ENCODE data around the gene RIOK2.
A peak's percentile ranks its signal among the peaks of the same experiment; 100 is the strongest.
"Not testable (repeated sequence)": the region's sequence is repeated elsewhere in the genome, so short reads cannot be mapped to it uniquely, and the experiment has no call there.

The RIOK2 gene

GRCh38 chr5:97183100-97183929, at the start of gene RIOK2:
TSS of gene RIOK2 (minus strand) at chr5:97183247. CDS start at chr5:97183191, 56 bp downstream.
- DNase-seq = peak; percentile 96

GRCh38 chr5:97231025-97231636, 48.1 kb upstream of the RIOK2 start:
- DNase-seq = peak; percentile 21

DNA sequence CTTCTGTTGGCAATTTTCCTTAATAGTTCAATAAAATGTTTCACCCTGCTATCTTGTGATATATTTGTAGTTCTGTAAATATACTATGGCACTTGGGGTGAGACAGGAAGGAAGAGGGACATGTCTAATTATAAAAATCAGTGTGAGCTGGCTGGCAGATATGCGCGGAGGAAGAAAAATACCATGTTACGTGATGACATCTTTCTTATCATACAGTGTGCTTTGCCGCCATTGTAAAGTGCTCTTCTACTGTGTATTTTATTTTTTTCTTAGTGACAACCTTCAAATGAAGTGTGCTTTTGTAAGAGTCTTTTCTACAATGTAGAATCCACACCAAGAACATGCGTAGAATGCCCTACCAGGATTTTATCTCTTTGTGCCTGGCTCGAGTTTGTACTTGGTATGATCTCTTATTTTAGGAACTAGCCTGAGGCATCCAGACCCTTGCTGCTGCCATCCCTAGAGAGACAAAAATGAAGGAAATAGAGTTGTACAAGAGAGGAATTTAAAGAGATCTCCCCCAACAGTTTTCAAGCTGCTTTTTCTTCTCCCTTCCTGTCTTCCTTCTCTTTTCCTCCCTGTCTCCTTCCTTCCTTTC, 46.7 kb upstream of the RIOK2 start:
- DNase-seq = no peak

GRCh38 chr5:97229196-97229595, 46.1 kb upstream of the RIOK2 start:
- no peak for DNase-seq

DNA sequence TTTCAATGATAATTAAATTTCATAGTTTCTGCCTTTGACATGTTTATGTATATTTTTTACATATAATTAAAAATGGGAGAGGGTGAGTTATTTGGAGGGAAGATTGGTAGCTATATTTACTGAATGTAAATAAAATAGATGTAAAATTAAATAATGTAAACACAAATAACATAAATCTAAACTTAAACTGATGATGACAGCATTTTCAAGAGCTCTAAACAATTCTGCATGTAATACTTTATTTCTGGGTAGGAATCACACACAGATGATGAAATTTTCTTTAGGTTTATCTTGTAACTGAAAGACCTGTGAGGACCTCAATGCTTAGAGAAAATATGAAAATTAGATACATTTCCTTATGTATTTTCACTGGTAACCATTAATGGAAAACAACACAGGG, 42.2 kb upstream of the RIOK2 start:
- DNase-seq = no peak

DNA sequence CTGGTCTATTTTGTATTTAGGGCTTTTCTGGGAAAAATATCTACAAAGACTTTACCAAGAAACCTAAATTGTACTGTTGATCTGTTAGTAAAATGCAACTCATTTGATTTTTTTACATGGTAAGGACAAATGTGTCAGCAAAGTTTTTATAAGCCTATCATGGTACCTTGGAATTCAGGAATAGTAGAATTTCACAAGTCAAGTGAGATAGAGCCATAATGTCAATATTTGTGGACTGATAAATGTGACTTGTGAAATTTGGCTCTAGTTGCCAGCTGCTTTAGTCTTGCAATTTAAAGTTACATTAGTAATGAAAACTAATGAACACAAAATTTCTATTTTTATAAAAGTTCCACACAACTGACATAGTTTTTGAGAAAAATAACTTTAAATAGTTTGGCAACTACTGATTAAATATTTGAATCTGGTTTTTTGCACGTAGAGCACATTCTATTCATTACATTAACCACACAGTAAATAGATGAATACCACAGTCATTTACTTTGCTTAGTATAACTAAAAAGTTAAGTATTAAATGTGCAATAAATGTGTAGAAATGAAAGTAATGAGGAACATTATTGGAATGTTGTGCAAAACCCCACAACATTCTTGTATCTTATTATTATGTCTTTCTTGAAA, 41.2 kb upstream of the RIOK2 start:
- DNase-seq = no peak

GRCh38 chr5:97223596-97223995, 40.5 kb upstream of the RIOK2 start:
- no peak for DNase-seq

DNA sequence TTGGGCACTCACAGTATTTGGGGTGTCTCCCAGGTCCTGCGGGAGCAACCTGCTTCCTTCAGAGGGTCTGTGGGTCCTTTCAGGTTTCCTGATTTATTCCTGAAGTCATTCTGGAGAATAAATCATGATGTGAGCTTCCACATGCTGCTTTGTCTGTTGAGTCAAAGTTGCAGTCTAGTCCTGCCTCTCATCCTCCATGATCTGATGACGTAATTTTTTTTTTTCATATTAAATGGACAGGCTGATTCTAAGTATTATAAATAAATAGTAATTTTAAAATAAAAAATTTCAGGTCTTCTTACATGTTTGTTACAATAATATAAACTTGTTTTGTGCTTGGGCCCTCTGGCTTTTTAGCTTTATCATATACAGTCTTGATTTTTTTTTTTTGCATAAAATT, 26.3 kb upstream of the RIOK2 start:
- DNase-seq = no peak

- DNase-seq = no peak
These were observed 25.7 kb upstream of the RIOK2 start for GRCh38 chr5:97208714-97209113.

DNA sequence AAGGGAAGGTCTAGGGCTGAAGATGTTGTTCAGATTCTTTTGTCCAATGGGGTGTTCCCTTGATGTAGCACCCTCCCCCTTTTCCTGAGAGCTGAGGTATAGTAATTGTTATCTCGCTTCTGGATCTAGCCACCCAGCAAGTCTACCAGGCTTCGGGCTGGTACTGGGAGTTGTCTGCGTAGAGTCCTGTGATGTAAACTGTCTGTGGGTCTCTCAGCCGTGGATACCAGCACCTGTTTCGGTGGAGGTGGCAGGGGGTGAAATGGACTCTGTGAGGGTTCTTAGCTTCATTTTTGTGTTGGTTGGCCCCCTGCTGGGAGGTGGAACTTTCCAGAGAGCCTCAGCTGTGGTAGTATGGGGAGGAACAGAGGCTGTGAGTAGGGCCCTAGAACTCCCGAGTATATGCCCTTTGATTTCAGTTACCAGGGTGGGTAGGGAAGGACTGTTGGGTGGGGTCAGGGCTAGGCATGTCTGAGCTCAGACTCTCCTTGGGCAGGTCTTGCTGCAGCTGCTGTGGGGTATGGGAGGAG, 25.2 kb upstream of the RIOK2 start:
- DNase-seq = no peak

DNA sequence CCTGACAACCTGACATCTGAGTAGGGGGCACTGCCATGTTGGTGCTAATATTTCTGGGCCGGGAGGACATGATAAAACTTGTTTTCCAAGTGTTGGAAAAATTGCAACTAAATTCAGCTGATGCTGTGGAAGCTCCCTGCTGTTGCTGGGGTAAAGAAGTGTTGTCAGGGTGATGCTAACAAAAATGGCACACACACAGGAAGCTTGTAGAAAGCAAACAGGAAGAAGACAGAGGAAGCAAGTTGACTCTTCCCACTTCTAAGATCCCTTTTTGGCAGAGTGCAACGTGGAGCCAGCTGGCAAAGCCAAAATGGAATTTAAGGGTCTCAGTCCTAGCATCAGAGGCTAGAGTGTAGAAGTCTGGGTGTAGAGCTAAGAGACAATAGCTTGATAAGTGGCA, 11.3 kb upstream of the RIOK2 start:
- no peak for DNase-seq

DNA sequence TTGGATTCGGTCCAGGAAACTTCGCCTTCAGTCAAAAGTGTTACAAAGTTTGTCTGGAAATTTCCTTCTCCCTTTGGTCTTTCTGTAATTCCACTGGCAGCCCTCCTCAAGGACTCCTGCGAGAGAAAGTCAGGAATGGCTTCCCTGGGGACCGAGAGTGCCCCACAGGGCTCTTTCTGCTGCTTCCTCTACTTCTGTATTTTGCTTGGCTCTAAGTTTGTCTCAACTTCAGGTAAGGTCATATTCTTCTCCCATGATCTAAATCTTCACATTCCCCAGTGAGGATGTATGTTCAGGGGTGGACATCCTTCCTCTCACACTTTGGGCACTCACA, 10.3 kb upstream of the RIOK2 start:
- no peak for DNase-seq

DNA sequence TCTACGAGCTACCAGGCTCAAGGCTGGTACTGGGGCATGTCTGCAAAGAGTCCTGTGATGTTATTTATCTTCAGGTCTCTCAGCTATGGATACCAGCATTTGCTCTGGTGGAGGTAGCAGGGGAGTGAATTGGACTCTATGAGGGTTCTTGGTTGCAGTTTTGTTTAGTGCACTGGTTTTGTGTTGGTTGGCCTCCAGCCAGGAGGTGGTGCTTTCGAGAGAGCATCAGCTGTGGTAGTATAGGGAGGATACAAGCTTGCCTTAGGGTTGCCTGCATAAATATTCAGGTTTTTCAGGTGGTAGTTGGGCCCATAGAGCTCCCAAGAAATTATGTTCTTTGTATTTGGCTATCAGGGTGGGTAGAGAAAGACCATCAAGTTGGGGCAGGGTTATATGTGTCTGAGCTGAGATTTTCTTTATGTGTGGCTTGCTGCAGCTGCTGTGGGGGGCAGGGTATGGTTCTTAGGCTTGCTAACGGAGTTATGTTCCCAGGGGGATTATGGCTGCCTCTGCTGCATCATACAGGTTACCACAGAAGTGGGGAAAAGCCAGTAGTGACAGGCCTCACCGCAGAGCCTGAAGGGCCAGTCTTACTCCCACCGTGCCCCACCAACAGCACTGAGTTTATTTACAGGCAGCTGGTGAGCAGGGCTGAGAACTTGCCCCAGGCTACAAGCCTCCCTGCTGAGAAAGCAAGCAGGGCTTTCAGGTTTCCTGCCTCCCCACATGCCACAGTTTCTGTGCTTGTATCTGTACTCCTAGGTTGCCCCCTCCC, 9.7 kb upstream of the RIOK2 start:
- no peak for DNase-seq

DNA sequence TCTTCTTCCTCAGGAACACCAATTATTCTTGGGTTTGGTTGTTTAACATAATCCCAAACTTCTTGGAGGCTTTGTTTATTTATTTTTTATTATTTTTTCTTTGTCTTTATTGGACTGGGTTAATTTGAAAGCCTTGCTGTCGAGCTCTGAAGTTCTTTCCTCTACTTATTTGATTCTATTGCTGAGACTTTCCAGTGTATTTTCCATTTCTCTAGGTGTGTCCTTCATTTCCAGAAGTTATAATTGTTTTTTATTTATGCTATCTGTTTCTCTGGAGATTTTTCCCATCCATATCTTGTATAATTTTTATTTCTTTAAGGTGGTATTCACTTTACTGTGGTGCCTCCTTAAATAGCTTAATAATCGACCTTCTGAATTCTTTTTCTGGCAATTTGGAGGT, 8.8 kb upstream of the RIOK2 start:
- DNase-seq = no peak

DNA sequence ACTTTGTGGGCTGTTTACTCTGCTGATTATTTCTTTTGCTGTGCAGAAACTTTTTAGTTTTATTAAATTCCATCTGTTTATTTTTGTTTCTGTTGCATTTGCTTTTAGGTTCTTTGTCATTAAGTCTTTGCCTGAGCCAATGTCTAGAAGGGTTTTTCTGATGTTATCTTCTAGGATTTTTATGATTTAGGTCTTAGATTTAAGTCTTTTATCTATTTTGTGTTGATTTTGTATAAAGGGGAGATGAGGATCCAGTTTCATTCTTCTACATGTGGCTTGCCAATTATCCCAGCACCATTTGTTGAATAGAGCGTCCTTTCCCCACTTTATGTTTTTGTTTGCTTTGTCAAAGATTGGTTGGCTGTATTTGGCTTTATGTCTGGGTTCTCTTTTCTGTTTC, 6.5 kb upstream of the RIOK2 start:
- DNase-seq = not testable (repeated sequence)

DNA sequence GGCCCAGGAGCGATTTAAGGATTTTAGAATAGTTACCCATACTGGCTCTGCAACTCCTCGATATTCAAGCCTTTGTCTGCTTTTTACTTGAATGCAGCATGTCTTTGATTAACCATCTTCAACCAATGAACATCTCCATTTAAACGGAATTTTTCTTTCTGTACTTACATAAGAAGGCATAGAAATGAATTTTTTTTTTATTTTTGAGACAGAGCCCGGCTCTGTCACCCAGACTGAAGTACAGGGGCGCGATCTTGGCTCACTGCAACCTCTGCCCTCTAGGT, 825 bp upstream of the RIOK2 start:
- DNase-seq = no peak

- no peak for DNase-seq
These were observed 412 bp downstream of the RIOK2 start for GRCh38 chr5:97182571-97183099.

DNA sequence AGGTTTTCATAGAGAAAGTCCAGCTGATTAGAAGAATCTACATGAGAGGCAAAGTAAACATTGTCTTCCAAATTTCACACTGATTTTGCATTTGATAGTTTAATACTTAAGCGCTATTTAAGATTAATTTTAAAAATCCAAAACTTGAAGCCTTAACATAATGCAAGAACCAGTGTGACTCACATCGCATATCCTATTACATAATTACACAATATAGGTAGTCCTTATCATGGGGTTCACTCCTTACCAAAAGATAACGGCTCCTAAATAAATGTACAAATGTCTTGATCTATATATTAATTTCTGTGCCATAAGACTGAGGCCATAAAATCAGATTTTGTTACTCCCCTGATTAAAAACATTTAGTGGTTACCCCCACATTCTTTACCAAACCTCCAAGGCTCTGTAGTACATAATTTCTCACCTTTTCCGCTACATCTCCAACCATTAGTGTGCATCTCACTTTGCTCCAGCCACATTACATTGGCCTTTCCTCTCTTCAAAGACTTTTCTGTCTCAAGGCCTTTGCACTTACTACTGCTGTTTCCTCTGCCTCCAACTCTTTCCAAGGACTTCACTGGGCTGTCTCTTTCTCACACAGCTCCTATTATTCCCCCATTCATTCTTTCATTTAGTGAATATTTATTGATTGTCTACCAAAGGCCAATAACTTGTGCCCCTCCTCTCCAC, 1.0 kb downstream of the RIOK2 start:
- no peak for DNase-seq

DNA sequence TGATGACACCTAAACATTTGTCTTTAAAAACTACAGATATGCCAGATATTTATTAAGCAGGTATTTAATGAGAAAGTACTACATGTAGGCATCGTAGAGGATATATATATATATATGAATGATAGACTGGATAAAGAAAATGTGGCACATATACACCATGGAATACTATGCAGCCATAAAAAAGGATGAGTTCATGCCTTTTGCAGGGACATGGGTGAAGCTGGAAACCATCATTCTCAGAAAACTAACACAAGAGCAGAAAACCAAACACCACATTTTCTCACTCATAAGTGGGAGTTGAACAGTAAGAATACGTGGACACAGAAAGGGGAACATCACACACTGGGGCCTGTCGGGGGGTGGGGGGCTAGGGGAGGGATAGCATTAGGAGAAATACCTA, 3.6 kb downstream of the RIOK2 start:
- DNase-seq = not testable (repeated sequence)

- DNase-seq = no peak
These were observed 10.8 kb downstream of the RIOK2 start for GRCh38 chr5:97172227-97172626.

GRCh38 chr5:97171703-97172102, 11.3 kb downstream of the RIOK2 start:
- DNase-seq = no peak

GRCh38 chr5:97167435-97167834, 15.6 kb downstream of the RIOK2 start:
- DNase-seq = no peak

Measured in activated CD4-positive, alpha-beta T cell treated with anti-CD3 and anti-CD28 coated beads for 48 hours (primary cell).